Activated CD8-positive, alpha-beta T cell treated with anti-CD3 and anti-CD28 coated beads for 36 hours (primary cell): ENCODE data around the gene SEMA4C. TPM values are rescaled to one million over a fixed set of nuclear protein-coding genes. Genes with fewer than 3 reads are reported as not detected.

Experiments
- ATAC-seq: fragments of 200-7000 bp; cut with Tn5 transposase; one replicate; pipeline ENCODE4 v1.10.0; 2021; ENCODE audit warnings: mild to moderate bottlenecking, moderate library complexity
- CTCF ChIA-PET: fragments of 350-600 bp; sonication (Branson Sonifier 250); formaldehyde crosslinking; loops from one replicate; lab custom pipeline; 2021; ENCODE audit warnings: antibody characterized with exemption; lab: Charles Lee
- POLR2A ChIA-PET: fragments of 350-600 bp; sonication (Branson Sonifier 250); formaldehyde crosslinking; loops from one replicate; lab custom pipeline; 2021; ENCODE audit warnings: antibody characterized with exemption; lab: Charles Lee
- DNase-seq: peaks from one replicate; pipeline ENCODE4 v3.0.0-alpha.2; 2020
- H3K27ac Mint-ChIP-seq: one replicate; pipeline ENCODE4 v1.8.0; 2021; ENCODE audit warnings: mild to moderate bottlenecking, mixed read lengths
- H3K27me3 Mint-ChIP-seq: one replicate; pipeline ENCODE4 v1.8.0; 2021; ENCODE audit warnings: mixed read lengths
- H3K36me3 Mint-ChIP-seq: one replicate; pipeline ENCODE4 v1.8.0; 2021; ENCODE audit warnings: low read depth, mixed read lengths
- H3K4me1 Mint-ChIP-seq: one replicate; pipeline ENCODE4 v1.8.0; 2021; ENCODE audit warnings: low read depth, mixed read lengths
- H3K4me3 Mint-ChIP-seq: one replicate; pipeline ENCODE4 v1.8.0; 2021; ENCODE audit warnings: mild to moderate bottlenecking, moderate library complexity, mixed read lengths
- H3K9me3 Mint-ChIP-seq: one replicate; pipeline ENCODE4 v1.8.0; 2021; ENCODE audit warnings: mixed read lengths
- CTCF ChIP-seq: fragments of 200-600 bp; IDR thresholded peaks from one replicate; pipeline ENCODE4 v1.8.0; 2022; ENCODE audit warnings: antibody characterized with exemption, mild to moderate bottlenecking
- intact Hi-C: fragments of 100-400 bp; cut with micrococcal nuclease; formaldehyde crosslinking; loops from one replicate; pipeline ENCODE4 v1.10.0; 2022
- total RNA-seq, 2 experiments: library from RNA; stranded (reverse); gene quantifications; one replicate each; pipeline ENCODE4 v1.2.3, GENCODE V29; 2021

The SEMA4C gene
- total RNA-seq, 2 experiments from 2014 or later = 10.4 to 12.4 TPM

DNA sequence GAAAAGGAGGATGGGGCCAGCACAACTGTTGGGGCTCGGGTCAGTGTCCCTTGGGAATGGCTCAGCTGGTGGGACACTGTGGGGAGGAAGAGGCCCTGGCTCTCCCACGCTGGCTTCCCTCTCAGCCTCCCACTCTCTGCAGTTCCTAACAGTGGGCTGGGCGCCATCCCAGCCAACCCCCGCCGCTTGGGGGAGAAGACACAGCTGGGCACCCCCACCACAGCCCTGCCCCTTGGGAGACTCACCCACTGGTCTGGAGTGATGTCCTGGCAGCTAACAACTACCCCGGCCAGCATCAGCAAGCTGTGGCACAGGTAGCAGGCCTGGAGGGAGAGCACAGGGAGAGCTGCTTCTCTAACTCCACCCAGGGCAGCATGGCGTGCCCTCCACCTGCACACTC, 8.3 kb upstream of the SEMA4C start:
- H3K4me3 Mint-ChIP-seq = no peak overlapping the region
- no peaks in the 10 kb centered on the region for H3K27me3 Mint-ChIP-seq
- H3K27ac Mint-ChIP-seq = no peak overlapping the region
- H3K9me3 Mint-ChIP-seq = no peaks in the 10 kb centered on the region
- ChIA-PET CTCF (interaction anchor here (0.6 to 0.9 kb wide), 2 partner anchors 20 to 285 kb away, joined by 3 to 4 read pairs; partner anchors contain the start of gene ANKRD39), POLR2A (interaction anchor here (1.1 kb wide), 1 partner anchor 9 kb away, joined by 3 read pairs; no protein-coding TSS in a partner anchor)
- peaks cover 29% of the 10 kb centered on the region for H3K4me1 Mint-ChIP-seq
- DNase-seq (no peak), ATAC-seq (no peak)
- H3K36me3 Mint-ChIP-seq = no peaks in the 10 kb centered on the region
- intact Hi-C loops = no loop called here
- no peak for TF ChIP-seq CTCF

DNA sequence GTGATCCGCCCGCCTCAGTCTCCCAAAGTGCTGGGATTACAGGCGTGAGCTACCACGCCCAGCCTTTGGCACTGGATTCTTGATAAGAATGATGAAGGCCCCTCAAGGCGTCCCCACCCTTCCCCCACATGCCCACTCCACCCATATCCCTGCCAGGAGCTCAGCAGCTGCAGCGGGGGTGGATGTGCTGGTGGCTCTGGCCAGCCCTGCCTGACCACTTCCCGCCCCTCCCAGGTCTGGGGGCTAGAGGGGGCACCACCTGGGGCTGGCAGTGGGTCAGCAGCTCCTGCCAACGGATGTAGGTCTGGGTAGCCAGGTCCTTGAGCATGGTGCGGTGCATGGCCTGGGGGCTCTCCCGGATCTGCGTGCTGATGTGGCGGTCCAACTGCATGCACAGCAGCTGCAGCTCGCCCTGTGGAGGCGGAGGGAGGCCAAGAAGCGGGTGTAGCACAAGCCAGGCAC, 7.8 kb upstream of the SEMA4C start:
- no peak for ATAC-seq
- DNase-seq = no peak
- Mint-ChIP-seq H3K4me3 (no peak overlapping the region), H3K4me1 (peaks cover 34% of the 10 kb centered on the region), H3K27me3 (no peaks in the 10 kb centered on the region), H3K27ac (no peak overlapping the region), H3K36me3 (no peaks in the 10 kb centered on the region), H3K9me3 (no peaks in the 10 kb centered on the region)
- no peak for TF ChIP-seq CTCF
- ChIA-PET CTCF (interaction anchor here (0.6 to 0.7 kb wide), 2 partner anchors 74 to 284 kb away, joined by 3 read pairs; no protein-coding TSS in a partner anchor), POLR2A (interaction anchor here (1.1 kb wide), 1 partner anchor 9 kb away, joined by 3 read pairs; no protein-coding TSS in a partner anchor)
- intact Hi-C loops = no loop called here

DNA sequence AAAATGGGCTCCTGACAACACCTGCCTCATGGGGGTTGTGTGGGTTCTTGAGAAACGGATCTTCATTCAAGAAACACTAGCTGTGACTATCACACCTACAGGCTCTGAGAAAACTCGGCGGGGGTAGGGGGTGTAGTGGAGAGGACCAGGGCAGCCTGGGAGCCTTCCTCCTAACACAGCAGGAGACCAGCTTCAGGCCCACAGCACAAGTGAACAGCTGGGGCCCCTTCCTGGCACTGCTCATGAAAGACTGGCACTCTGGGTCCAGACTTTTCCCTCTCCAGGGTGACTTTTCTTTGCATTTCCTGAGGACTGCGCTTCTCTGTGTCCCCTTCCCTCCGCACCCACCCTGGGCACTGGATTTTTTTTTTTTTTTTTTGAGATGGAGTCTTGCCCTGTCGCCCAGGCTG, 7.2 kb upstream of the SEMA4C start:
- TF ChIP-seq CTCF = no peak
- POLR2A ChIA-PET = no interaction called here
- Mint-ChIP-seq H3K36me3 (no peaks in the 10 kb centered on the region), H3K27ac (no peak overlapping the region), H3K27me3 (no peaks in the 10 kb centered on the region), H3K9me3 (no peaks in the 10 kb centered on the region), H3K4me1 (peaks cover 40% of the 10 kb centered on the region), H3K4me3 (no peak overlapping the region)
- CTCF ChIA-PET = interaction anchor here (0.7 kb wide), 1 partner anchor 75 kb away, joined by 3 read pairs; no protein-coding TSS in a partner anchor
- intact Hi-C loops = no loop called here
- DNase-seq = no peak
- no peak for ATAC-seq

DNA sequence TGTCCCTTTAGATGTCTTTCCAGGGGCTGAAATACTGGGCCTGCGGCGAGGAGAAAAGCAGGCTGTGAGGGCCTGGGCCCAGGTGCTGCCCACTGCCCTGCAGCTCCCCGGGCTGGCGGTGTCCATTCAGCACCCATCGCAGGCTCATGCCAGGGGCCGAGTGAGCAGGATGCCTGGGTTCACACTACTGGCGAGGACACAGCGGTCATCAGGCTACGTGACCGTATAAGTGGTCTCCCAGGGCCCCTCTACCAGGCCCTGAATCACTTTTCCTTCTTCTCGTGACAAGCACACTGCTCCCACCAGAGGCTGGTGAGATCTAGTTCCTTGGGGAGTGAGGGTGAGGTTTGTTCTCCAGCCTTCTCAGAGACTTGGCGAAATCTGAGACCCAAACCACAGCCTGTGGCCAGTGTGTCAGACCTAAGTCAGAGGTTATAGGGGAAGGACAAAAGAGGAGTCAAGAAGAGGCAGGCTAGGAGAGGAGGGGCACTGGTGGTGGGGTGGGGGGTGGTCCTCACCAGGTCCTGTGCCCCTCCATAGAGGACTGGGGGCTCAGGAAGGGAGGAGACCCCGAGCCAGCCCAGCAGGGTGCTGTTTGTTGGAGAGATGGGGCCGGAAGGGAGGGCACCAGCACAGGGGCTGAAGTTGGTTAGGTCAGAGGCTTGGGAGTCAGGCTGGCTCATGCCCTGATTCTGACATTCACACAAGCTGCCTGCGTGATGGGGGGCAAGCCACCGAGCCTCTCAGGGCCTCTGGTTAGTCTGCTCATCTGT, 6.6 kb upstream of the SEMA4C start:
- ATAC-seq = no peak
- CTCF ChIA-PET = no interaction called here
- H3K9me3 Mint-ChIP-seq = no peaks in the 10 kb centered on the region

More for the DNA sequence above, 6.6 kb upstream of the SEMA4C start:
- Mint-ChIP-seq H3K27me3 (no peaks in the 10 kb centered on the region), H3K4me1 (peaks cover 40% of the 10 kb centered on the region), H3K4me3 (no peak overlapping the region), H3K27ac (no peak overlapping the region), H3K36me3 (no peaks in the 10 kb centered on the region)
- POLR2A ChIA-PET = no interaction called here
- intact Hi-C loops = no loop called here
- DNase-seq = no peak
- no peak for TF ChIP-seq CTCF
